Calu3 (cell line): Measurements from ENCODE around the gene XRCC6. TPM values are rescaled to one million over a fixed set of nuclear protein-coding genes. Genes with fewer than 3 reads are reported as not detected.
A peak's percentile ranks its signal among the peaks of the same experiment; 100 is the strongest.

Experiments
- BruUV-seq: library from RNA; stranded (reverse); fragments of 400-500 nt; replicated peaks from 2 replicates; lab custom pipeline; 2021; lab: Mats Ljungman, UMichigan
- CTCF ChIA-PET: fragments of 300-600 bp; sonication (Branson Sonifier 250); formaldehyde crosslinking; loops from one replicate; lab custom pipeline; 2022; ENCODE audit warnings: antibody characterized with exemption; lab: Charles Lee
- DNase-seq: peaks from one replicate; pipeline ENCODE4 v3.0.0; 2022
- H3K27ac Mint-ChIP-seq: one replicate; pipeline ENCODE4 v1.8.0; 2022; ENCODE audit warnings: mixed read lengths; ENCODE audit not compliant: unreplicated experiment
- H3K27me3 Mint-ChIP-seq: one replicate; pipeline ENCODE4 v1.8.0; 2022; ENCODE audit warnings: mixed read lengths; ENCODE audit not compliant: unreplicated experiment
- H3K36me3 Mint-ChIP-seq: one replicate; pipeline ENCODE4 v1.8.0; 2022; ENCODE audit warnings: mild to moderate bottlenecking, moderate library complexity, mixed read lengths; ENCODE audit not compliant: insufficient read depth, unreplicated experiment
- H3K4me1 Mint-ChIP-seq: one replicate; pipeline ENCODE4 v1.8.0; 2022; ENCODE audit warnings: mild to moderate bottlenecking, low read depth, mixed read lengths; ENCODE audit not compliant: unreplicated experiment
- H3K4me3 Mint-ChIP-seq: one replicate; pipeline ENCODE4 v1.8.0; 2022; ENCODE audit warnings: mild to moderate bottlenecking, low read depth, moderate library complexity, mixed read lengths; ENCODE audit not compliant: unreplicated experiment
- H3K9me3 Mint-ChIP-seq: one replicate; pipeline ENCODE4 v1.8.0; 2022; ENCODE audit warnings: low read depth, mixed read lengths; ENCODE audit not compliant: unreplicated experiment
- intact Hi-C: fragments of 100-400 bp; cut with micrococcal nuclease; formaldehyde crosslinking; loops from one replicate; pipeline ENCODE4 v1.10.0; 2022; ENCODE audit not compliant: unreplicated experiment
- total RNA-seq: library from RNA; stranded (reverse); gene quantifications from 2 replicates; pipeline ENCODE4 v1.2.3, GENCODE V29; 2022
- TF ChIP-seq, protein P1 (sequence below): fragments of 200-600 bp; IDR thresholded peaks from one replicate; pipeline ENCODE4 v1.8.0; 2022; ENCODE audit warnings: antibody characterized with exemption; ENCODE audit not compliant: unreplicated experiment

The XRCC6 gene
- total RNA-seq, 1 experiment from 2014 or later = 401 TPM

GRCh38 chr22:41595703-41596102 lies 25.4 kb upstream of the XRCC6 start:
- Mint-ChIP-seq H3K27me3 (no peaks in the 10 kb centered on the region), H3K36me3 (peaks cover 51% of the 10 kb centered on the region), H3K27ac (peak overlapping the region; percentile 82), H3K9me3 (no peaks in the 10 kb centered on the region), H3K4me3 (no peak overlapping the region), H3K4me1 (no peaks in the 10 kb centered on the region)
- CTCF ChIA-PET = interaction anchor here (2.3 to 3.0 kb wide), 2 partner anchors 18 to 42 kb away, joined by 8 to 16 read pairs; no protein-coding TSS in a partner anchor
- intact Hi-C loops = loop anchor here (5.0 kb wide), 1 partner anchor 43 kb away; no protein-coding TSS in a partner anchor
- no peak for DNase-seq
- TF ChIP-seq, protein P1, sequence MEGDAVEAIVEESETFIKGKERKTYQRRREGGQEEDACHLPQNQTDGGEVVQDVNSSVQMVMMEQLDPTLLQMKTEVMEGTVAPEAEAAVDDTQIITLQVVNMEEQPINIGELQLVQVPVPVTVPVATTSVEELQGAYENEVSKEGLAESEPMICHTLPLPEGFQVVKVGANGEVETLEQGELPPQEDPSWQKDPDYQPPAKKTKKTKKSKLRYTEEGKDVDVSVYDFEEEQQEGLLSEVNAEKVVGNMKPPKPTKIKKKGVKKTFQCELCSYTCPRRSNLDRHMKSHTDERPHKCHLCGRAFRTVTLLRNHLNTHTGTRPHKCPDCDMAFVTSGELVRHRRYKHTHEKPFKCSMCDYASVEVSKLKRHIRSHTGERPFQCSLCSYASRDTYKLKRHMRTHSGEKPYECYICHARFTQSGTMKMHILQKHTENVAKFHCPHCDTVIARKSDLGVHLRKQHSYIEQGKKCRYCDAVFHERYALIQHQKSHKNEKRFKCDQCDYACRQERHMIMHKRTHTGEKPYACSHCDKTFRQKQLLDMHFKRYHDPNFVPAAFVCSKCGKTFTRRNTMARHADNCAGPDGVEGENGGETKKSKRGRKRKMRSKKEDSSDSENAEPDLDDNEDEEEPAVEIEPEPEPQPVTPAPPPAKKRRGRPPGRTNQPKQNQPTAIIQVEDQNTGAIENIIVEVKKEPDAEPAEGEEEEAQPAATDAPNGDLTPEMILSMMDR = no peak
- no TSS peak for BruUV-seq

GRCh38 chr22:41596776-41597634 lies 24.1 kb upstream of the XRCC6 start:
- H3K27ac Mint-ChIP-seq = no peak overlapping the region
- no peaks in the 10 kb centered on the region for H3K9me3 Mint-ChIP-seq
- peak; percentile 72 for DNase-seq

GRCh38 chr22:41597635-41597953 lies 23.5 kb upstream of the XRCC6 start:
- no peaks in the 10 kb centered on the region for H3K27me3 Mint-ChIP-seq
- no peaks in the 10 kb centered on the region for H3K4me1 Mint-ChIP-seq
- DNase-seq = no peak
- CTCF ChIA-PET = interaction anchor here (1.0 to 3.0 kb wide), 4 partner anchors 20 to 194 kb away, joined by 3 to 16 read pairs (median 8); partner anchors contain the start of gene POLR3H
- no peak overlapping the region for H3K4me3 Mint-ChIP-seq
- peaks cover 65% of the 10 kb centered on the region for H3K36me3 Mint-ChIP-seq
- BruUV-seq = no TSS peak
- intact Hi-C loops = loop anchor here (1.0 to 5.0 kb wide), 2 partner anchors 20 to 45 kb away; no protein-coding TSS in a partner anchor
- TF ChIP-seq, protein P1 = no peak
- no peaks in the 10 kb centered on the region for H3K9me3 Mint-ChIP-seq
- H3K27ac Mint-ChIP-seq = no peak overlapping the region

More at GRCh38 chr22:41596776-41597634, 24.1 kb upstream of the XRCC6 start:
- H3K36me3 Mint-ChIP-seq = peaks cover 62% of the 10 kb centered on the region
- no peaks in the 10 kb centered on the region for H3K4me1 Mint-ChIP-seq
- H3K27me3 Mint-ChIP-seq = no peaks in the 10 kb centered on the region
- CTCF ChIA-PET = interaction anchor here (0.7 to 3.0 kb wide), 5 partner anchors 20 to 193 kb away, joined by 3 to 16 read pairs (median 8); partner anchors contain the start of gene POLR3H
- intact Hi-C loops = loop anchor here (1.0 to 5.0 kb wide), 2 partner anchors 20 to 45 kb away; no protein-coding TSS in a partner anchor
- H3K4me3 Mint-ChIP-seq = no peak overlapping the region
- TF ChIP-seq, protein P1 = peak; percentile 77
- no TSS peak for BruUV-seq

GRCh38 chr22:41598081-41598480 lies 23.0 kb upstream of the XRCC6 start:
- H3K36me3 Mint-ChIP-seq = peaks cover 64% of the 10 kb centered on the region
- H3K4me1 Mint-ChIP-seq = no peaks in the 10 kb centered on the region
- DNase-seq = no peak
- intact Hi-C loops = loop anchor here (5.0 kb wide), 1 partner anchor 46 kb away; no protein-coding TSS in a partner anchor
- TF ChIP-seq, protein P1 = no peak
- no peaks in the 10 kb centered on the region for H3K27me3 Mint-ChIP-seq
- CTCF ChIA-PET = interaction anchor here (1.7 to 3.0 kb wide), 3 partner anchors 21 to 54 kb away, joined by 8 to 16 read pairs (median 9); partner anchors contain the start of gene POLR3H
- H3K27ac Mint-ChIP-seq = no peak overlapping the region
- no peaks in the 10 kb centered on the region for H3K9me3 Mint-ChIP-seq
- H3K4me3 Mint-ChIP-seq = no peak overlapping the region
- no TSS peak for BruUV-seq
